ENCODE data around the gene GCGR.
"Not testable (repeated sequence)": the region's sequence is repeated elsewhere in the genome, so short reads cannot be mapped to it uniquely, and the experiment has no call there.

Gene GCGR

DNA sequence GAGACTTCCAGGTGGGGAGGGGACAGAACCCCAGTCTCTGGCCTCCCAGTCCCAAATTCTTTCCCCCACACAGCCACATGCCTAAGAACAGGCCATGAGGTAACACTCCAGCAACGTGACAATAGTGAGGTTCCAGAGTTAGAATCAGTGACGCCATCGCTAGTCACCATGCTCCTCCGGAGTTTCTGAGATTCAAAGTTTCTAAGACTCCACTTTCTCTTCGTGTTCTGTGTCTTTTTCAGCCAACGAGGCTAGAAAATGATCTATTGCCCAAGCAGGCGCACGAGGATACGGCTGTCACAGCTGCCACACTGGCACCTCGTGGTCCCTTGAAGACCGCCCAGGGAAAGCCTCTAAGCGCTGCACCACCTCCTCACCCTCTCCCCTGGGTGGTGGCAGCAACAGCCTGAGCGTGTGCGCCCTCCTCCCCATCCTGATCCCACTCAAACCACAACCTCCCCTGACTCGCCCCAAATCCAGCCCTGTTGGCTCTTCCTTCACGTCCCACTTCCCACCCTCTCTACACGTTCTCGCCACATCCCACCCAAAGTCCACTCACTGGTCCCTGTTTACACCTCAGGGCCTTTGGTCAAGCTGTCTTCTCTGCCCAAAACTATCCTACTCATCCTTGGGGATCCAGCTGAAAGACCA is 28.1 kb downstream of the GCGR start:
- DNase-seq (ENCODE audit: low read depth in 2 of 2): peak; percentile 10 to 26

DNA sequence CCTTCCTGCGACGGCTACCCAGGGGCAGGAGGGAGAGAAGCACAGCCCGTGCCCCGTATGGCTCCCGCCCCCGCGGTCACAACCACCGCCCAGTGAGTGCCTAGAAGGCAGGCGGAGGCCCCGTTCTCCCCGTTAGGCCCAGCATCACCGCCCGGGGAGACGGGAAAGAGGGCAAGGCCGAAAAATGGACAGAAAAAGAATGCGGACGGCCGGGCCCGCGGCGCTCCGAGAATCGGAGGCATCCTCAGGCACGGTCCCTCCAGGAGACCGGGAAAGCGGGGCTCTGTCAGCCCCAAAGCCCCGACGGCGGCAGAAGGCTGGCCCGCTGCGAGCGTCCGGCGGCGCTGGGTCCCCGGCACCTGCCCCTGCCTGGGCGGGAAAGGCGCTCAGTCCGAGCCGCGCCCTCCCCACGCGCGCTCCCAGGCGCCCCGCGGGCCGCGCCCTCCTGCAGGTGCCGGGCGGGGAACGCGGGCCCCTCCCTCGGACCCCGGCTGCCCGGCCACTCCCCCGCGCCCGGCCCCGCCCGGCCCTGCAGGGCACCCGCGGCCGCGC is 28.7 kb downstream of the GCGR start:
- DNase-seq (ENCODE audit: low read depth in 2 of 2): peak; percentile 18 to 38

DNA sequence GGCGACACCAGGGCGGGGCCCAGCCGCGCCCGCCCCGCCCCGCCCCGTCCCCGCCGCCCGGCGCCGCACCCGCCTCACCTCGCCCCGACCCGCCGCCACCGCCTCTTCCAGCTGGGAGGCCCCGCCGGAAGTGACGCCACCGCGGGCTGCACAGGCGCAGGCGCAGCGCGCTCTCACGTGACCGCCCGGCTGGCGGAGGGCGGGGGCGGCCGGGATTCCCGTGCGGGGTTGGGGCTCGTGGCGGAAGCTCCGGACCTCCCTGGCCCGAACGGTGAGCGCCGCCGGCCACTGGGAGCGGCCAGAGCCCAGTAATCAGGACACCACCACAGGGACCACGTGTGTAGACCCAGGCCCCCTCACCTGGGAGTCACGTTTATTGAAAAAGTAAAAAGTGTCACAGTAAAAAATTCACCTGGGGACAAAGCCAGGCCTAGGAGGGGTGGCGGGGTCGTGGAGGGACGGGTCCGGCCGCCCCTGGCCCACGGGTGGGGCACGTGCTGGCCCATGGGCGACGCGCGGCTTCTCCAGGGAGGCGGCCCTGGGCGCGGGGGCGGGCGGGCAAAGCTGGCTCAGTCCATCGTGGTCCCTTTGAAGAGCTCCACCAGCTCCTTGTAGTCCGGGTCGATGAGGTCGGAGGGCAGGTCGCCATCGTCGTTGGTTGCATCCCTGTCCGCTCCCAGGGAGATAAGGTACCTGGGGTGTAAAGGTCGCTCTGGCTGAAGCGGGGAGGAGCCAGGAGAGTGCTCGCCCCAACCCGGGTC is 29.4 kb downstream of the GCGR start, which contains the start of gene MCRIP1:
Gene MCRIP1 (minus strand): TSS at position 132 of the 761 bp plus-strand sequence. CDS start 8,785 bp downstream, outside the sequence.
- DNase-seq (ENCODE audit: low read depth in 2 of 2): peak; percentile 91 to 95

DNA sequence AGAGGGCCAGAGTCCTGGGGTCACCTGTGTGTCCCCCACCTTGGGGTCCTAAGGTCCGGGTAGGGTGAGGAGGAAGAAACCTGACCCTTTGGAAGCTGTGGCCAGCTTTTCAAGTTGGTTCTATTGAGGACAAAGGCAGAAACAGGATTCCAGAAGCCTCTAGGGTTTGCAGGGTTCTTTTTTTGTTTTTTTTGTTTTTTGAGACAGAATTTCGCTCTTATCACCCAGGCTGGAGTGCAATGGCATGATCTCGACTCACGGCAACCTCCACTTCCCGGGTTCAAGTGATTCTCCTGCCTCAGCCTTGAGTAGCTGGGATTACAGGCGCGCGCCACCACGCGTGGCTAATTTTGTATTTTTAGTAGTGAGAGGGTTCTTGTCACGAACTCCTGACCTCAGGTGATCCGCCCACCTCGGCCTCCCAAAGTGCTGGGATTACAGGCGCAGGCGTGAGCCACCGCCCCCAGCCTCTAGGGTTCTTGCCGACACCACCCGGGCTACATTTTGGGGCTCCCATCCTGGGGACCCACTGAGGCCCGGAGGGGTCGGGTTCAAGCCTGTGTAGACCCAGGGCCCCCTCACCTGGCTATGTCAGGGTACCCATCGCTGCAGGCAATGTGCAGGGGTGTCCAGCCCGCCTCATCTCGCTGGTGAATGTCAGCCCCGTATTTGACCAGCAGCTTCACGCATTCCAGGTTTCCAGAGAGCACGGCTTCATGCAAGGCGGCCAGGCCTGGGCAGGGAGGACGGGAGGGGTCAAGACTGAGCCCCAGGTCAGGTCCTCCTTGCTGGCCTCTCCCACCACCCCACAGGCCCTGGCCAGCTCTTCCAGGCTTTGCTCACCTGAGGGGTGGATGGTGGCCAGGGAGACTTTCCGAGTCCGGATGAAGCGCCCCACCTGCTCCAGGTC is 30.2 kb downstream of the GCGR start:
- no peak for DNase-seq (ENCODE audit: low read depth in 2 of 2)

DNA sequence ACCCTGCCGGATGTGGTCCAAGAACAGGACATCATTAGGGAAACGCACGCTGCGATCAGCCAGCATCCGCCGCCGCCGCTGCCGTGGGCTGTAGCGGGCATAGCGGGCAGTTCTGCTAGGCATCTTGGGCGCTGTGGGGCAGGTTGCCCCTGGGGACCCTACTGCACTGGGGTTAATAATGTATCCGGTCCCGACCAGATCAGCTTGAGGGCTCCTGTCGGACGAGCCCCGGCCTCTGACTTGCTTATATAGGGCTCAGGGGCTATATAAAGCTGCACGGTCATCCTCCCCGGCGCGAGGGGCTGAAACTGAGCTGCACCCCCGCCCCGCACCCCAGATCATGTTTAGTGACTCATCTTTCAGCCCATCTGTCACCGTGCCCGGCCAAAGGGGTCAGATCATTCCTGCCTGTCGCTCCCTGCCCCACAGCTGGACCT is 30.9 kb downstream of the GCGR start, which contains the start of gene PPP1R27:
Gene PPP1R27 (minus strand): TSS at position 220 of the 437 bp plus-strand sequence. CDS start 97 bp downstream, at position 123.
- DNase-seq (ENCODE audit: low read depth in 2 of 2): no peak

DNA sequence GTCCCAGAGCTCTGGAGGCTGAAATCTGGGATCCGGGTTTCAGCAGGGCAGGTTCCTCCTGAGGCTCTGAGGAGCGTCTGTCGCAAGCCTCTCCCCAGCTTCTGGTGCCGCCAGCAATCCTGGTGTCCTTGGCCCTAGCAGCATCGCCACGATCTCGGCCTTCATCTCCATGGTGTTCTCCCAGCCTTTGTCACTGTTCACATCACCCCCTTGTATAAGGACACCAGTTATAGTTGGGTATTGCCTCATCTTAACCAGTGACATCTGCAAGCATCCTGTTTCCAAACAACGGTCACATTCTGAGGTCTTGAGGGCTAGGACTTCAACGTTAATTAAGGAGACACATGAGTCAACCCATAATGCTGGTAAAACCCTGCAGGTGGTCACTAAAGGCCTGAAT is 33.7 kb downstream of the GCGR start:
- DNase-seq (ENCODE audit: low read depth in 2 of 2): no peak

DNA sequence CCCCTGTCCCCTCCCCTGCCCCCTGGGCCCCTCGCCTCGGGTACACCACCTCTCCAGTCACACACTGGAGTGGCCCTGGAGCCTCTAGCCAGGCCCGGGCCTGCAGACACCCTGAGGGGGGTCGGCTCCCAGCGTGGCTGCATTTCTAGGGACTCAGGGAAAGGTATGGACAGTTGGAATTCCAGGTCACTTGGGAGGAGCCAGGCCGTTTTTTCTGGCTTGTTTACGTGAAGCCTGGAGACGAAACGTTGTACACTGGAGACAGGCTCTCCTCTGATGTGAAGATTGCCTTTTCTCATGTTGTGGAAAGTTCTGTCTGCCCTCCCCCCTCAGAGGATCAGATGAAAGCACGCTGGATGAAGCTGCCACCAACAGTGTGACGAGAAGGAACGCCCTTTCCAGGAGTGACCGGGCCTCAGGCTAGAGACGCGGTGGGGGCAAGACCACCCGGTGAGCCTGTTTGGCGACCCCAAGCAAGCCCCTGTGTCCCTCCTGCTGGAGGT is 34.9 kb downstream of the GCGR start:
- no peak for DNase-seq (ENCODE audit: low read depth in 2 of 2)

DNA sequence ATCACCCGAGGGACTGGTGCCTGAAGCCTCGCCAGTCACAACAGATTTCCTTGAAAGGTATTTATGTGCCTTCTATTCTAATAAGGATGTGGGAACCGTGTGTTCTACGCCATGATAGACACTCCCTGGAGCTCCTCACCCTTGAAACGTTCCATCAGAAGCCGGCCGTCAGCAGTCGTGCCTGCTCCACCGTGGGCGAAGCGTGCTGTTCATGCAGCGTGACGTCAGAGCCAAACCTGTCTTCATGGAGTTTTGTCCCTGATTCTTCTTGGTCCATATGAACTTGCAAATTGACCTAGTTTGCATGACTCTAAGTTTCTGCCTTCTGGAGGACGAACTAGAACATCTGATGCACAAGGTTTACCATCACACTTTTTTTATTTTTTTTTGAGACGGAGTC is 35.4 kb downstream of the GCGR start:
- no peak for DNase-seq (ENCODE audit: low read depth in 2 of 2)

DNA sequence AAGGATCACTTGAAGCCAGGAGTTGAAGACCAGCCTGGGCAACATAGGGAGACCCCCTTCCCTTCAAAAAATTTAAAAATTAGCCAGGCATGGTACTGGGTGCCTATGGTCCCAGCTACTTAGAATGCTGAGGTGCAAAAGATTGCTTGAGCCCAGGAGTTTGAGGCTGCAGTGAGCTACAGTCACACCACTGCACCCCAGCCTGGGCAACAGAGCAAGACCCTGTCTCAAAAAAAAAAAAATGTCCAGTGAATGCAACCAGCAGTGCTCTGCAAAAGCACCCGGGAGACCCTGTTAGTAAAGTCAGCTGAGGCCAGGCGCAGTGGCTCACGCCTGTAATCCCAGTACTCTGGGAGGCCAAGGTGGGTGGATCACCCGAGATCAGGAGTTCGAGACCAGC is 36.1 kb downstream of the GCGR start:
- DNase-seq (ENCODE audit: low read depth in 2 of 2): not testable (repeated sequence)

DNA sequence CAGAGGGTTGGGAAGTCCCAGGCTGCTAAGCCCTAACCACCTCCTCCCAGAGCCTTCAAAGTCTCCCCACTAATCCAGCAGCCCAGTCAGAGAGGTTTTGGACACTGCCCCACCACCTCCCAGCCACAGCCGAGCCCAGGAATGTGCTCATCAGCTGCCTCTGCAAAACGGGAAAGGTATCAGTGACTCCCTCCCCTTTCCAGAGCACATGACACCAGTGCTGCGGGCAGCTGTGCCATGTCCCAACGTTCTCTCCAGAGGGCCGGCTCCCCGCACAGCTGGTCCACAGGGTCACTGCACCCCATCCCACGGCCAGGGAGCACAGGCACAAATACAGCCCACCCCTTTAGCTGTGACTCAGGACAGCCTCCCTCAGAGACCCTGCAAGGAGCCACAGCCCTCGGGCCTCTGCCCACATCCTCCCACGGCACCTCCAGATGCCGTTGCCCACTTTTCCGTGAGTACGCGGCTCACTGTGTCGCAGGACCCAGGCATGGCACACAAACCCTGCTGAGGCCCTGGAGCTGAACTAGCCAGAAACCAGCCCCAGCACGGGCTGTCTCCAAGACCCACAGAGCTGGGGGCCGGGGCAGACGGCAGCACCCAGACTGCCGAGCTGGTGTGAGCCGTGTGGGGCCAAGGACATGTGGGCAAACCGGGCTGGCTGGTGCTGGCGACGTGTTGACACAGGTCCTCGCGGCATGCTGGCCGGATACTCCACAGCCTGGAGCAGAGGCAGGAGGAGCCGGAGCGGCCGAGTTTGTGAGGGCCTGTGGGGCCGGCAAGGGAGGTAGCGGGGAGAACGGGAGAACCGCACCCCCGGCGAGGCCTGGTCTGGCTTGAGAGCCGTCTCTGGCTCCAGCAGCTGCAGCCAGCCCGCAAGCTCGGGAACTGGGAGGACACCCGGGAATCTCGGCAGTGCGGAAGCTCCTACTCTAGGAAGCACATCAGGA is 37.2 kb downstream of the GCGR start:
- no peak for DNase-seq (ENCODE audit: low read depth in 2 of 2)

DNA sequence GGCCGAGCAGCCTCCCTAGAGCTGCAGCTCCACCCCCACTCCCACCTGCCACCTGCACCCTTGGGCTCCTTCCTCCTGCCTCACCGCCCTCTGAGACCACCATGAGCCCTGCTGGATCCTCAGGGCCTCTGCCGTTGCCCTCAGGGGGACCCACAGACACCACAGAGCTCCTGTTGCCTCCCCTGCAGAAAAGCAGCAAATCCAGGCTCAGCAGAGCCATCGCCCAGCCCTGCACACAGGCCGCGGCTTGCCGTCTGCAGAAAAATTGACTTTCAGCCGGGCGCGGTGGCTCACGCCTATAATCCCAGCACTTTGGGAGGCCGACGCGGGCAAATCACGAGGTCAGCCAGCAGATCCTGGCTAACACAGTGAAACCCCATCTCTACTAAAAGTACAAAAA is 37.9 kb downstream of the GCGR start:
- DNase-seq (ENCODE audit: low read depth in 2 of 2): no peak

DNA sequence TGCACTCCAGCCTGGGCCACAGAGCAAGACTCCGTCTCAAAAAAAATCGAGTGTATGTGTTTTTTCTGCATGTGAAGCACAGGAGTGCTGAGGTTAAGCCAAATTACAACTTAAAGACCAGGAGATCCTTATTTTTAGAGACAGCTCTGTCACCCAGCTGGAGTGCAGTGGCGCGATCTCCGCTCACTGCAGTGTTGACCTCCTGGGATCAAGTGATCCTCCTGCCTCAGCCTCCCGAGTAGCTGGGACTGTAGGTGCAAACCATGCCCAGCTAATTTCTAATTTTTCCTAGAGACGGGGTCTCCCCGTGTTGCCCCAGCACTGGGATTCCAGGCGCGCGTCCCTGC is 38.4 kb downstream of the GCGR start:
- no peak for DNase-seq (ENCODE audit: low read depth in 2 of 2)

DNA sequence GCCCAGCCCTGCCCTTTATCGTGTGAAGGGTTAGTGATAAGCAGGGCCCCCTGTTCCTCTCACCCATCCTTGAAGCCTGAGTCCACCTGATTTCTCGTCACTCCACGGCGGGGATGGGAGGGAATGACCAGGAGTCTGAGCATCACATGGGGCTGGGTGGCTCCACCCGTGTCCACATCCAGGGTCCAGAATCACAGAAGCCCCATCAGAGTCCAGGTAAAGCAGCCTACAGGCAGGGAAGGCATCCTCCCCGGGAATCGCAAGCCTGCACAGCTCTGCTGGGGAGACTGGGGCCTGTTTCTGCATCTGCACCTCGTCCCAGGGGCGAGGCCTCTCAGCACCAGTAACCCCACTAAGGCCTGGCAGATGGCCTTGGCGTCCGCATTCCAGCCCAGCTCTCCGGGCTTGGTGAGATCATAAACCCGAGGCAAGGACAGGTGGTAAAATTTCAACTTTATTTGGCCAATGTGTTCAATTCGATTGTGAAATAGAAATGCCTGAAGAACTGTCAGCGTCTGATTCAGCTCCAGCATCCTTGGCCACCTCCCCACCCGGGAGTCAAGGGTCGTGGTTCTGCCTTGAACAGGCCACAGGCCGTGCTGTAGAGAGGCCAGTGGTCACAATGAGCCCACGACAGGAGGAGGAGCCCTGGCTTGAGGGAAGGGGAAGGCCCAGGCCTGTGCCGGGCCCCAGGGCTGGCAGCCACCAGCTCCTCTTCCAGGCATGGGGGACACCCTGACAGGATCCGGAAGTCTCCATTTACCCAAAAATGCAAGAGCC is 39.0 kb downstream of the GCGR start:
- DNase-seq (ENCODE audit: low read depth in 2 of 2): no peak

DNA sequence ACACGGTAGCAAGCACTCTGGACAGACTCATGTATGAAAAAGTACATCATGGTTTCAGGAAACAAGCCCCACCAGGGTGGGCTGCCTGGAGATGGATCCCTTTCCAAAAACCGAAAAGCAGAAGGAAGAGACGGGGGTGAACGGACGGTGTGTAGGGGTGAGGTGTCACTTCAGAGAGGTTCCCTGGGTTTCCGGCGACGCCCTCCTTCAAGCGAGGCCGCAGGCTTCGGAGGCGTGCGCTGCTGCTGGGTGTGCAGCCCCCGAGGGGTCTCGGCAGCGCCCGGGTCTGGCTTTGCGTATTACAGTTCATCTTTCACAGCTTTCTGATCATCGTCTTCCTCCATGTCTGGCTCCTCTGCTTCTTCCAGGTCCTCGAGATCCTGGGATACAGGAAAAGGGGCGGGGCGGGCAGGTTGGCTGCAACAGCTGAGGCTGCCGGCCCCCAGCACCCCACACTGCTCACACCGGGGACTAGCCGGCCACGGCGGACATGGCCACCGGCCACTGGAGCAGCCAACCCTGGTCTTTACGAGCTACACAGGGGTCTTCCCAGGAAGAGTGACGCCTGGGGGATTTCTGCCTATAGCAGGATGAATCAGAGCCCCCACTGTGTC is 39.9 kb downstream of the GCGR start:
- DNase-seq (ENCODE audit: low read depth in 2 of 2): no peak

DNA sequence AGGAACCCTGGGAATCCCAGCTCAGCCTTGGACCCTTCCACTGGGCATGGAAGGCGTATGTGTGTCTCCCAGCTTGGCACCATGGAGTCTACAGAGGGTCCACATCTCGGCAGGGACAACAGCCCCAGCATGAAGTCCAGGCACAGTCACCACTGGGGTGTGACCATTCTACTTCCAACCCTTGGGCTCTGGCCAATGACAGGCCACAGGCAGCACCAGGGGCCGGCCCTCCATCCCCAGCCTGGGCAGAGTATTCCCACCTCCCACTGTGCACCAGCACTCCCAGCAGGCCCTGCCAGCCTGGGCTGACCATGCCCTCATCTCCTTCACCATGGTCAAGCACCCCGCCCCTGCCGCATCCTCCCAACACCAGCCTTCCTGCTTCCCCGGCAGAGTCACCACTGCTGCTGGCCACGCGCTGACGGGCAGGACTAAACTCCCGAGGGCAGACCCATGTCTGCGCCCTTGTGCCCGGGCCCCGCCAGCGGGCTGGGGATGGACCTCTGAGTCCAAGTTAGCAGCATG is 40.4 kb downstream of the GCGR start:
- DNase-seq (ENCODE audit: low read depth in 2 of 2): no peak

DNA sequence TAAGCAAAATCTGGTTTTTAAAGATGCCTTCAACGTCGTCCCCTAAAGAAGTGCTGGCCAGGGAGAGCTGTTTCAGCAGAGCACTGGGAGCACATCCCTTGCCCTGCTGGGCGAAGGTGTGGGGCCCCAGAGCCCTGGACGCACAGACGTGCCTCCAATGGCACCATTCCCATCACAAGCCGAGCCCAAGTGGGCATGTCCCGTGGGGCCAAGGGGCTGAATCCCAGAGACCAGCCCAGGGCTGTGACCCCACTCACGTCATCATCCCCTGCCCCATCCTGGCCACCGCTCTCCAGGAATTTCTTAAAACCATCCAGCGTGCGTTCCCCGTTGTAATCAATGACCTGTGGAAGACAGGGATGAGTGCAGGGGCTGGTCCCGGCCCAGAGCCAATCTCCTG is 40.9 kb downstream of the GCGR start:
- no peak for DNase-seq (ENCODE audit: low read depth in 2 of 2)

DNA sequence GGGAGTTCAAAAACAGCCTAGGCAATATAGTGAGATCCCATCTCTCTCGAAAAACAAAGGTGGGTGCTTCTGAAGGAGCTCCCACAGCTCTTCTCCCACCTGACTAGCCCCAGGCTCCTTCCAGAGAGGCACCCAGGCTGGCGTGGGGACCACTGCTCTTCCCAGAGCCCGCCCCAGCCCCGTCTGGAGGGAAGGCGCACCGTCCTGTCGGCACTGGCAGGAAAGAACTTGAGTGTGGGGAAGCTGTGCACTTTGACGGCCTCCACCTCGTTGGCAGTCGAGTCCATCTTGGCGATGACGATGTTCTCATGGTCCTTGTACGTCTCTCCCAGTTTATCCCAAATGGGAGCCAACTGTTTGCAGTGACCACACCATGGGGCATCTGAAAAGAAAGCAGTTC is 41.4 kb downstream of the GCGR start:
- no peak for DNase-seq (ENCODE audit: low read depth in 2 of 2)

DNA sequence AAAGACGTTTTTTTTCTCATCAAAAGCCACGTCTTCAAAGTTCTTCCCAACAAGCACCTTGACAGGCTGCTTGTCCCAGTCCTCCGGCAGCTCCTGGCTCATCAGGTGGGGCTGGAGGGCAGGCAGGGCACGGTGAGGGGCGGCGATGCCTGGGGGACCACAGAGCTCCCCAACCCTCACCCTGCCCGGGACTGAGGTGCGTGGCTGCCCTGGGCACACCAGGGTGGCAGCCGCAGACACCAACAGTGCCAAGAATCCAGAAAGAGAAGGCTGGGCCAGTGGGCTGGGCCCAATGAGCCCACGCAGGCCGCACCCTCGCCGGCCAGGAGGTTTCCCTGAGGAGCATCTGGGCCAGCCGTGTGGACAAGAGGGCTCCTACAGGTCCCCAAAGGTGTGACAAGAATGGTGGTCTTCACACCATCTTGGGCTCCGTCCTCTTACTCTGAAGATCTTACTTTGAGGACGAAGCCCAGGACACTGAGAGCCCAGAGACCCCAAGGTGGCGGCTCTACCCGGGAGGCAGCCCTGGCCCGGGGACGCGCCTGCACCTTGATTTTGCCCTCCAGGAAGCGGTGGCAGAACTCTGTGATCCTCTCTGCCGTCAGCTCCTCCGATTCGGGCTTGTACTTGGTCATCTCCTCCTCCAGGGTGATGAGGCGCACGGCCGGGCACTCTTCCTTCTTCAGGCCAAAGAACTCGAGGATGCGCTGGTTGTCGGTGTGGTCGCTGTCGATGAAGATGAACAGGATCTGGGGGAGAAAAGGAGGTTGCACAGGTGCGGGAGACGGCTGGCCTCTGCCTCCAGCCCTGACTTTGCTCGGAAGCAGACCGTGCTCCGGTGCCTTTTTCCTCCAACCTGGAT is 42.2 kb downstream of the GCGR start:
- DNase-seq (ENCODE audit: low read depth in 2 of 2): no peak

All from stimulated activated CD4-positive, alpha-beta T cell treated with anti-CD3 and anti-CD28 coated beads, Interleukin-12 subunit alpha, Interleukin-12 subunit beta, amount 100 ng/mL, for 24 hours (primary cell).